SK-N-DZ (cell line): Measurements from ENCODE around the gene PRKRIP1.
"Not testable (repeated sequence)": the region's sequence is repeated elsewhere in the genome, so short reads cannot be mapped to it uniquely, and the experiment has no call there.

ENCODE experiments used
- DNase-seq: peaks from one replicate; pipeline ENCODE4 v3.0.0-alpha.2; 2015; ENCODE audit warnings: low spot score

The PRKRIP1 gene

DNA sequence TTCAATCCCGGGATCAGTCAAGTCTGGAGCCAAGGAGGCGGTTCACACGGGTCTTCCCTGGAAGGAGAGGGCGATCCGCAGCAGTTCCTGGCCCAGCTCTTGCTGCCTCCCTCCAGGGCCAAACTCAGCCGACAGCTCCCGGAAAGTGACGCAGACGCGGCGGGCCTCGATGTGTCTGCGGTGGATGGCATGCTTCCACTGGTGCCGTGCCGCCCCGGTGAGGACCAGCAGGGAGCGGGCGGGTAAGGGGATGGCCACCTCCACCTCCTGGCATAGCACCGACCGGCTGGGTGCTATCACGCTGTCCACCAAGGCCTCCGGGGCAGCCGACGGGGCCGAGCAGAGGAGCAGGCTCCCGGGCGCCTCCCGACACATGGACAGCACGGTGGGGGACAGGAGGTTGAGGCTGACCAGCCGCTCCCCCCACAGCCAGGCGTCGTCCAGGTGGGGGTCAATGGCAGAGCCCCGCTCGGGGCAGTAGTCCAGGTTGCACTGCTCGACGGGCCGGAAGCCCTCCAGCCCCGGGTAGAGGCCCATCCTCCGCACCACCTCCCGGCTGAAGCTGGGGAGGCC lies 61.3 kb downstream of the PRKRIP1 start:
- DNase-seq, result no peak

DNA sequence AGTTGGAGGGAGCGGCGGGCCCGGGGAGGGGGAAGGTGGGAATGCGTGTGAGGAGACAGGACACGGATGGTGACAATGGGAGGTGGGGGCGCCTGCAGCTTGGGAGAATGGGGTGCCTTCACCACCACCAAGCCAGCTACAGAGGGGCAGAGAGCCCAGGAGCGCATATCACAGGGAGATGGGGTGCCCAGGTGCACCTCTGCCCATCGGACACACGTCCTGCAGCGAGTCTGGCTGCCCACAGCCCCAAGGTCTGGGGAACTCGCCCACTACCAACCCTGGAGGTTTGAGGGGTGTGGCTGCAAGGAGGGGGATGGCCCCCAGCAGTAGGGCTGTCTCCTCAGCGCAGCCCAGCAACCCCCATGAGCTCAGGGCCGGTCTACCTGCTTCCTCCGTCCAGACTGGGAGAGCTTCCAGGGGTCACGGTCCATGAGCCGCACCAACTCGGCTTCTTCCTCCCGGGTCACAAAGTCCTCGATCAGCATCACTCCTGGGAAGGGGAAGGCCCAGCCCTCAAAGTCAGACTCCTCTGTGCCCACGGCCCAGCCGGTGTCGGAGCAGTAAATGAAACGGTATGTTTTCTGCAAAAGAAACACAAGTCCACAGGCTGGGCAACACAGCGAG lies 63.2 kb downstream of the PRKRIP1 start:
- DNase-seq, result no peak

DNA sequence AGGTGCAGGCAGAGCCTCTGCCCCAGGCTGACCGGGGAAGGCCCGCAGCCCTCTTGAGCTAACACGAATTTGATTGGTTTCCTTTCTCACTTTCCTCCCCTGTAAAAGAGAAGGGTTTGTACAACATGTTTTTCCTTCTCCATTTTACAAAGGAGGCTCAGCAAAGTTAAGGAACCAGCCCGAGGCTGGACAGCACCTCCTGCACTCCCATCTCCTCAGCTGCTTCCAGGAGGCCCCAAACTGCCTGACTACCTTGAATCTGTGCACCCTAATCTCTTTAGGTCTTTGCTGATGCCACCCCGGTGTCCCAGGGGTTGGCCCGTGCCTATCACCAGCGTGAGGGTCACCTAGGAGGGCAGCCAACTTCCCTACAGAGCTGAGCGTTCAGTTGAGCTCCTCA lies 64.3 kb downstream of the PRKRIP1 start:
- no peak for DNase-seq

DNA sequence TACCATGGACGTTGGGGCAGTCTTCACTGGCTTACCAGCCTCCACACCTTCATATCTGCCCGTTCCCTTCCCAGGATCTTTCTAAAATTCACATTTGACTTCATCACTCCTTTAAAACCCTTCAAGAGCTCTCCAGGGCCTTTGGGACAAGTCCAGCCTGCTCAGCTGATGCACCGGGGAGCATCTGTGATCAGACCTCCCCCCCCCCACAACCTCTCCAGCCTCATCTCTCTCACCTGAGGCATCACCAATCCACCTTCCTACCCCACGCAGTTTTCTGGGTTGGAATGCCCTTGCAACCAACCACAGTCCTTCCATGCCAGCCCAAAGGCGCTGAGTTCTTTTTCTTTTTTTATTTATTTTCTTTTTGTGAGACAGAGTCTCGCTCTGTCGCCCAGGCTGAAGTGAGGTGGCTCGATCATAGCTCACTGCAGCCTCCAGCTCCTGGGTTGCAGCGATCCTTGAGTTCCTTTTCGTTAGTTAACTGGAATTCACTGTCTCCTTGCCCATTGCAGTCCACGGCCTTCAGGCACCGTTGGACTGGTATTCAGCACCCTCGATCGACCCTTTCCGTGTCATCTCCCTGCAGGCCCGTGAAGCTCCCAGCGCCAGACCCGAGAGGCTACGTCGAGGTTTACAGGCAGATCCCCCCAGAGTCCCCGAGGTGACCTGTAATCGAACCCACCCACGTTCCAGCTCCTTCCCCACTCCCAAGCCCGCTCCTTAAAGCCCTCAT lies 67.8 kb downstream of the PRKRIP1 start:
- DNase-seq, result no peak

DNA sequence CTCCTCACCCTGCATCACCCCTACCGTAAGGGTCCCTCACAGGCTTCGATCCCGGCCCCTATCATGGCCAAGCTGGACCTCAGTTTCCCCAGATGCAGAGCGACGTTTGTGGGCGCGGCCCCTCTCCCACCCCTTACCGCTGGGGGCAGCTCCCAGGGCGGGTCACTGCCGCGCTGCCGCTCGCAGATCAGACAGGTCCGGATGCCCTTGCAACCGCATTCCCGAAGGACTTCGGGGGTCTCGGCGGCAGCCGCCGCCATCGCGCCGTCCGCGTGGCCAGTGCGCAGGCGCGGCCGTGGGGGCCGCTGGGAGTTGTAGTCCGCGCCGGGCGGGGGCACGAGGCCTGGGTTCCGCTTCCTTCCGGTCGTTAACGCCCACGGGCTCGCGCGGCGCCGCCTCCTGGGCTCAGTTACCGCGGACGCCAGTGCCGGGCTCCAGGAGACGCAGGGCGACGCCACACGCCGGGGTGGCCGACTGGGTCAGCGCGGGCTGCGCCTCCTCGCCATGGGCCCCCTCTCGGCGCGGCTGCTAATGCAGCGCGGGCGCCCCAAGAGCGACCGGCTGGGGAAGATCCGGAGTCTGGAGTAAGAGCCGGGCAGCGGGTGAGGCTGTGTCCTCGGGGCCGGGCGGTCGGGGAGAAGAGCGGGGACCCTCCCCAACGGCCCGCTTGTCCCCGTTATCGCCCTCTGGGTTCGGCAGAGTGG lies 68.6 kb downstream of the PRKRIP1 start, which contains the start of the genes ALKBH4 and LRWD1:
ALKBH4 (minus strand) TSS at position 287 of the 704 bp plus-strand sequence; CDS start at position 260, 27 bp downstream.
LRWD1 (plus strand) TSS at position 408 of the 704 bp plus-strand sequence; CDS start at position 505, 97 bp downstream.
- peak; percentile 91 for DNase-seq

DNA sequence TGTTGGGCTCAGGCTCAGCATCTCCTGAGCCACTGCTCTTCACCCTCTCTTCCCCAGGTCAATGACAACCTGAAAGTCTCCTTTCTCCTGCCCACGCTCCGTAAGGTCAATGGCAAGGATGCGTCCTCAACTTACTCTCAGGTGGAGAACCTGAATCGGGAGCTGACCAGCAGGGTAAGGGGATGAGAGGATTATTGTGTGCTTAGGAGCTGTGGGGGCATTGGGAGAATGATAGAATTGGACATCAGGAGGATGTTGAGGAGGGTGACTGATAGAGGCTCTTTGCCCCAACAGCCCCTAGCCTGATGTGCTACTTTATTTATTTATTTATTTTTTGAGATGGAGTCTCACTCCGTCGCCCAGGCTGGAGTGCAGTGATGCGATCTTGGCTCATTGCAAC lies 69.9 kb downstream of the PRKRIP1 start:
- DNase-seq, result no peak

DNA sequence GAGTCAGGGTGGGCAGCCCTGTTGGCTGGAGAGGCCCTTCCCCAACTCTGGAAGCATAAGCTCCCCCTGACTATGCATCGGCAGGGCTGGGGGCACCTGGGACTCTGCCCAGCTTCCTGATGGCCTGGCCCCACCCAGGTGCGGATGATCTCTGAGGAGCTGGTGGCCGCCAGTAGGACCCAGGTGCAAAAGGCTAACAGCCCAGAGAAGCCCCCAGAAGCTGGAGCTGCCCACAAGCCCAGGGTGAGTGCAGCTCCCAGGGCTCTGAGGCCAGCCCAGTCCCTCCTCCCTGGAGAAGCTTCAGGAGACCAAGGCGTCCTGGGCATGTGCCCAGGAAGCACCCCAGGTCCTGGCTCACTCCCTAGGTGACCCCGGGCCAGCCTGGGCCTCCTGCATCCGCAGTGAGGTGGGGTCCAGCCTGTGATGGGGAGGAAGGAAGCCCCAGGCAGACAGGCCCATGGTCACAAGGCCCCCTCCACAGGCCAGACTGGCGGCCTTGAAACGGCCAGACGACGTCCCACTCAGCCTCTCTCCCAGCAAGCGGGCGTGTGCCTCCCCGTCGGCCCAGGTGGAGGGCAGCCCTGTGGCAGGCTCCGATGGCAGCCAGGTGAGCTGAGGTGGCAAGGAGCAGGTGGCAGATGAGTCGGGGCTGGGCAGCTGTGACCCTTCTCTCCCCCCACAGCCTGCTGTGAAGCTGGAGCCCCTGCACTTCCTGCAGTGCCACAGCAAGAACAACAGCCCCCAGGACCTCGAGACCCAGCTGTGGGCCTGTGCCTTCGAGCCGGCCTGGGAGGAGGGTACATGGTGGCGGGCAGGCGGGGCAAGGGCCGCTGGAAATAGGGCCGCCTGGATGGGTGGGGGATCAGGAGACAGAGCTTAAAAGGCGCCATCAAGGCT lies 71.7 kb downstream of the PRKRIP1 start:
- DNase-seq, result no peak

DNA sequence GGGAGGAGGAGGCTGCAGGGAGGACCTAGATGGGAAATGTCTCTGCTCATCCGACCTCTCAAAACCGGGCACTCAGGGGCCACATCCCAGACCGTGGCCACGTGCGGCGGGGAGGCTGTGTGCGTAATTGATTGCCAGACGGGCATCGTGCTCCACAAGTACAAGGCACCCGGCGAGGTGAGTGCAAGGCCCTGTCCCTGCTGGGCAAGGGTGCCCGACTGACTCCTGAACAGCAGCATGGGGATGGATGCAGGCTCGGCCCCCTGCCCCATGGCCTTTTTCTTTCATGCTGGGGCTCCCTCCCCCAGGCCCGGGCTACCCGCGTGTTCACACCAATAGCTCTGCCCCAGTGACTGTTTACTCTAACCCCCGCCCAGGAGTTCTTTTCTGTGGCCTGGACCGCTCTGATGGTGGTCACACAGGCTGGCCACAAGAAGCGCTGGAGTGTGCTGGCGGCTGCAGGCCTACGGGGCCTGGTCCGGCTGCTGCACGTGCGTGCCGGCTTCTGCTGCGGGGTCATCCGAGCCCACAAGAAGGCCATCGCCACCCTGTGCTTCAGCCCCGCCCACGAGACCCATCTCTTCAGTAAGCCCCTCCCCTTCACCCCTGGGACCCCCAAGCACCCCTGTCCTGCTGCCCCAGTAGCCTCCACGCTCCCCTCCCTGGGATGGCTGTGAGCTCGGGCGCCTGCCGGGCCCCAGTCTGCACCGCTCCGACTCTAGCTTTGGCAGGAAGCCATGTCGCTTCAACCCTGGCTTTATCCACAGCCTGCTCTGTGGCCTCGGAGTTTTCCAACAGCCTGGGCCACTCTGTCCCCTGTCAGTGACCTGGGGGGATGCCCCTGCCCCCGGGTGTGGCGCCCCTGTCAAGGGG lies 72.6 kb downstream of the PRKRIP1 start:
- DNase-seq, result no peak

DNA sequence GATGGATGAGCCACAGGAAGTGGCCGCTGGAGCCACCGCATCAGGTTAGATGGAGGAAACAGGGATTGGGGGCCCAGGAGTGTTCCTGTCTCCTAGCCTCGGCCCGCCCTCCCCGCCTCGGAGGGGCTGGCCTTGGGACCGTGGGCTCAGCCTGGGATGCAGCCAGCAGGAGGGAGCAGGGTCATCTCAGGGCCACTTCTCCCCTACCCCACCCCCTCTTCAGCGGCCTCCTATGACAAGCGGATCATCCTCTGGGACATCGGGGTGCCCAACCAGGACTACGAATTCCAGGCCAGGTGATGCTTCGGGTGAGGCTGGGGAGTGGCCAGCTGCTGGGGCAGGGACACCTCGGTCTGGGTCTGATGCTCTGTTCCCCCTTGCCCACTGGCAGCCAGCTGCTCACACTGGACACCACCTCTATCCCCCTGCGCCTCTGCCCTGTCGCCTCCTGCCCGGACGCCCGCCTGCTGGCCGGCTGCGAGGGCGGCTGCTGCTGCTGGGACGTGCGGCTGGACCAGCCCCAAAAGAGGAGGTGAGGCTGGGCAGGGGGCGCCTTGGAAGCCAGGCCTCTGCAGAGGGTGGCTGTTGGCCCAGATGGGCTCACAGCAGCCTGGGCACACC lies 73.3 kb downstream of the PRKRIP1 start:
- no peak for DNase-seq

DNA sequence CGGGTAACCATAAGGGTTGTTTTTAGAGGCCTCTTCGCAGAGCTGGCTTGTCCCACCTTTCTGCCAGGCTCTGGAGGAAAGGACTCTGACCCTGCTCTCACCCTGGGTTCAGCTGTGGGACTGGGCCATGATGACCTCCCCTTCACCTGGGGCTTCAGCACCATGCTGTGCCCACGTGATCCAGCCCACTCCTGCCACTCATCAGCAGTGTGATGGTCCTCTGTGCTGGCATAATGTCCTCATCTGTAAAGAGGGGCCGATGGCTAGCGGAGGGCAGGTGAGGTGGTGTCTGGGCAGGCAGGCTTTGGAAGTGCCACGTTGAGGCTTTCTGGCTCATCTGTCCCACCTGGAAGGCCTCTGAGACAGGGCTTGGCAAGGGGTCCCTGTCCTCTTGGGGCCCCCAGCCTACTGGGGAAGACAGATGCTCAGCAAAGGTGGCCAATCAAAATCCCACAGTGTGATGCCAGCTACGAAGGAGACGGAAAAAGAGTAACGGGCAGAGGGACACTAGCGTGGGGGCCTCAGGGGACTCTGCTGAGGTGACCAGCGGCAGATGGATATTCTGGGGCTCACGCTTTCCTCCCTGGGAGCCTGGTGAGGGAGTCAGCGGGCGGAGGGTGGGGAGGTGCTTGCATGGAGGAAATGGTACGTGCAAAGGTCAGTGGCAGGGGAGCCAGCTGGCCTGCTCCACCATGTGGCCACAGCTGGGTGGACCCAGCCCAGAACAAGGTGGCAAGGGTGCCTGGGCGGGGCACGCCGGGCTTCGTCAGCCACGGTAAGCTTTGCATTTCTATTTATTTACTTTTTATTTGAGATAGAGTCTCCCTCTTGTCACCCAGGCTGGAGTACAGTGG lies 74.0 kb downstream of the PRKRIP1 start:
- no peak for DNase-seq

DNA sequence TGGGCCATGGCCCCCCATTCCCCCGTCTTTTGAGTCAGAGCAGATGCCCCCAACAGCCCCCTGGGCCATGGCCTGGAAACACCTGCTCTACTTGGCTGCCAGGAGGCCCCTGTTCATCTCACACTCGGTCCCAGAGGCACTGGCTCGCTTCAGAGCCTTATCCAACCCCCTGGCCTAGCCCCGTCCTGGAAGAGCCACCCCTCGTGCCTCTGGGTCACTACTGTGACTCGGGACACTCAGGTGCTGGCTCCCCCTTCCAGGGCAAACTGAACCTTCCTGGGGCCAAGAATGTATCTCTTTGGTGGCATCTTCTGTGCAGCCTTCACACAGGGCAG lies 75.6 kb downstream of the PRKRIP1 start:
- DNase-seq, result no peak

DNA sequence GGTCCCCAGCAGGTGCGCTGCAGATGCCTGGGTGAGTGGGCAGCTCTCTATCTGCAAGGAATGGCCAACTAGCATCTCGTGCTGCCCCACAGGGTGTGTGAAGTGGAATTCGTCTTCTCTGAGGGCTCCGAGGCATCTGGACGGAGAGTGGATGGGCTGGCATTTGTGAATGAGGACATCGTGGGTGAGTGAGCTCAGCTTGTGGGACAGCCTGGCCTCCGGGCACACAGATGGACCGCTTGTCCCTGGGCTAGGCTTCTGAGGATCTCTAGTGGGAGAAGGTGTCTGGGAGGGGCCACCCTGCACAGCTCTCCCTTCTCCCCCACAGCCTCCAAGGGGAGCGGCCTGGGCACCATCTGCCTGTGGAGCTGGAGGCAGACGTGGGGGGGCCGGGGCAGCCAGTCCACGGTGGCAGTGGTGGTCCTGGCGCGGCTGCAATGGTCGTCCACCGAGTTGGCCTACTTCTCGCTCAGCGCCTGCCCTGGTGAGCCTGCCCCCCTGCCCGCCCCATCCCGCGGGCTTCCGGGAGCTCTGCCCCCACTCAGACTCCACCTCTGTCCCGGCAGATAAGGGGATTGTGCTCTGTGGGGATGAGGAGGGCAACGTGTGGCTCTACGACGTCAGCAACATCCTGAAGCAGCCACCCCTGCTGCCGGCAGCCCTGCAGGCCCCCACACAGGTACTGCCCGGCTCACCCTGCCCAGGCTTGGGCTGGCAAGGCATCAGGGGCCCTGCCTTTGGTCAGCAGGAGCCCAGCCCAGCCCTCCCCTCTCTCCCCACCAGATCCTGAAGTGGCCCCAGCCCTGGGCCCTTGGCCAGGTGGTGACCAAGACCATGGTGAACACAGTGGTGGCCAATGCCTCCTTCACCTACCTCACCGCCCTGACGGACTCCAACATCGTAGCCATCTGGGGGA lies 76.2 kb downstream of the PRKRIP1 start:
- no peak for DNase-seq

DNA sequence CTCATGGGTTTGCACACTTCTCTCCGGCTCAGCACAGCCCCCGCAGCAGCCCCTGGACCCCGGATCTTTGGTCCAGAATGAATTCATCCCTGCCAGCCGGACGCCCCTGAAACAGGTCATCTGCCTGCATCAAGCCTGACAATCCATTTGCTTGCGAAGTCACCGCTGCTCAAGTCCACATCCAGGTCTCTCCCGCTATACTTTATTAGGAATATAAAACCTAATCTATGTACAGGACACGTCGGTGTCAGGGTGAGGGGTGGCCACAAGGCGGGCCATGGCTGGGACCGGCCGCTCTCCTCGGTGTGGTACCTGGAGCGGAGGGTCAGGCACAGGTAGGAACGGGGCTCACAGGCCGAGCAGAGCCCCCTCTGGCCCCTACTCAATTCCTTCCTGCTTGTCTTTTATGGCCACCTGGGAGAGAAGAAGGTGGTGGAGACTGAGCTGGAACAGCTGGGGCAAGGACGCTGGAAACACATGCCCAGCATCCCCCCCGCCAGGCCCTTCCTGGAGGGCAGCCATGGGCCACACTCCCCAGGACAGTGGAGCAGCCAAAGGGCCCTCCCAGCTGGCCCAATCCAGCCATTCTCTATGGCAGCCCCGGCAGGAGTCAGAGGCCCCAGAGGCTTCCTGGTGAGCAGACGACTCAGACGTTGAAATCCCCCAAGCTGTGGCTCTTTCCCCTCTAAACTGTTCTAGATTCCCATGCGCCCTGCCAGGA lies 77.3 kb downstream of the PRKRIP1 start:
- no peak for DNase-seq

DNA sequence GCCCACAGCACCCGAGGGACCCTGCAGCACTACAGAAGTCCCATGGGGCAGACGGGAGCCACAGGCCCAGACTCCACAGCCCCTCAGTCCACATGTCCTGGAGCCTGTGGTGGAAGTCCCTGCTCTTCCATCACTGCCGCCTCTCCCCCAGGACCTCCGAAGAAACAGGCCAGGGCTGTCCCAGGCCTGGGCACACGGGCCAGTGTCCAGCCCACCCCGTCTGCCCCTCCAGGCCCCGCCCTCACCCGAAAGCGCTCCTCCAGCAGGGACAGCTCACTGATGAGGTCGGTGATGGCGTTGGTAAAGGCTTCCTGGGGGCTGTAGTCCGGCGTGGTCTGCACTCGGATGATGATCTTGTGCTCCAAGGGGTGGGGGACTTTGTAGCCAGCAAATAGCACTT lies 78.0 kb downstream of the PRKRIP1 start:
- not testable (repeated sequence) for DNase-seq

DNA sequence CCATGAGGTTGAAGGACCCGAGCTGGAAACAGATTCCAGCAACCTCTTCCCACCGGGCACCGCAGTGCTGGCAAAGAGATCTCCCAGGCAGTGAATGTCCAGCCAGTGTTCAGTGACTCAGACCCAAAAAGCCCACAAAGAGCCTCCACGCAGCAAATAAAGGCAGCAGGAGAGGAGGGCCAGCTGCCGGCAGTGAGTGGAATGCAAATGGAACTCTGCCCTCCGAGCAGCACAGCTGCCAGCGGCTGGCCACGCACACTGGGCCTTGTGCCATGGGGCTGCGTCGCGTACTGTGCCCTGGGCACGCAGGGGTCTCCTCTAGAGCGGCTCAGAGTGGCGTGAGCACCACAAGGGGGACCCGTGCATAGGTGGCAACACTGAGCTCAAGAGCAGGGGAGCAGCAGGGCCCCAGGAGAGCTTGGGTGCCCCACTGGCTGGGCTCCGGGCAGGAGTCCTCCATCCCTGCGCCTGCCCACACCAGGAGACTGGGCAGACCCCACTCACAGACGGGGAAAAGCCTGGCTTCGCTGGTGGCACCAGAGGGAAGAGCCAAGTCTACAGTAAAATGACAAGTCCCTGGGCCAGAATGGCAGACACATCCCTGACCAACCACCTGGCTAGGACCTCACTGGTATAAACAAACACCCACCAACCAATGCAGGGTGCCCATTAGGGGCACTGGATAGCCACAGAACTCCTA lies 78.7 kb downstream of the PRKRIP1 start:
- not testable (repeated sequence) for DNase-seq
